GM19372 (cell line): ENCODE data around the gene FCAMR.

Experiments
- ATAC-seq: cut with Tn5 transposase; IDR thresholded peaks from one replicate; pipeline ENCODE4 v1.9.1; 2021; ENCODE audit warnings: mild to moderate bottlenecking, low read depth, moderate library complexity; ENCODE audit not compliant: unreplicated experiment

Gene FCAMR

GRCh38 chr1:207000651-207001291, 30.5 kb upstream of the FCAMR start:
- no peak for ATAC-seq

- ATAC-seq = no peak
Observed at GRCh38 chr1:206998816-206999215, 28.6 kb upstream of the FCAMR start.

- ATAC-seq = no peak
Observed at GRCh38 chr1:206992790-206993189, 22.5 kb upstream of the FCAMR start.

- no peak for ATAC-seq
Observed at GRCh38 chr1:206987873-206988272, 17.6 kb upstream of the FCAMR start.

GRCh38 chr1:206986885-206987284, 16.6 kb upstream of the FCAMR start:
- no peak for ATAC-seq

- no peak for ATAC-seq
Observed at GRCh38 chr1:206986402-206986801, 16.1 kb upstream of the FCAMR start.

GRCh38 chr1:206985162-206985749, 15.0 kb upstream of the FCAMR start:
- no peak for ATAC-seq

GRCh38 chr1:206982216-206982615, 12.0 kb upstream of the FCAMR start:
- no peak for ATAC-seq

- no peak for ATAC-seq
Observed at GRCh38 chr1:206979379-206980043, 9.3 kb upstream of the FCAMR start.

GRCh38 chr1:206978259-206978658, 8.0 kb upstream of the FCAMR start:
- no peak for ATAC-seq

- no peak for ATAC-seq
Observed at GRCh38 chr1:206975306-206975705, 5.0 kb upstream of the FCAMR start.

- no peak for ATAC-seq
Observed at GRCh38 chr1:206974140-206974539, 3.9 kb upstream of the FCAMR start.

GRCh38 chr1:206972728-206973127, 2.5 kb upstream of the FCAMR start:
- no peak for ATAC-seq

- no peak for ATAC-seq
Observed at GRCh38 chr1:206971029-206971655, 882 bp upstream of the FCAMR start.

- ATAC-seq = no peak
Observed at GRCh38 chr1:206969090-206969489, 1.2 kb downstream of the FCAMR start.

- peak; percentile 53 for ATAC-seq
Observed at GRCh38 chr1:206967096-206967849, 3.0 kb downstream of the FCAMR start.

- no peak for ATAC-seq
Observed at GRCh38 chr1:206965781-206966180, 4.5 kb downstream of the FCAMR start.

- no peak for ATAC-seq
Observed at GRCh38 chr1:206963740-206964139, 6.5 kb downstream of the FCAMR start.

GRCh38 chr1:206963119-206963712, 7.0 kb downstream of the FCAMR start:
- ATAC-seq = no peak

GRCh38 chr1:206962272-206962671, 8.0 kb downstream of the FCAMR start:
- ATAC-seq = no peak
